Nephron progenitor cell (in vitro differentiated cells): ENCODE results near the gene TNS1.

Experiments used
- DNase-seq: peaks from one replicate; pipeline ENCODE4 v3.0.0; 2021
- H3K27ac Mint-ChIP-seq: 2 replicates; pipeline ENCODE4 v1.8.0; 2021; ENCODE audit warnings: mild to moderate bottlenecking, moderate library complexity, mixed read lengths
- H3K27me3 Mint-ChIP-seq: 2 replicates; pipeline ENCODE4 v1.8.0; 2021; ENCODE audit warnings: mild to moderate bottlenecking, low read depth, mixed read lengths; ENCODE audit not compliant: poor library complexity
- H3K36me3 Mint-ChIP-seq: 2 replicates; pipeline ENCODE4 v1.8.0; 2021; ENCODE audit warnings: low read depth, mixed read lengths
- H3K4me1 Mint-ChIP-seq: 2 replicates; pipeline ENCODE4 v1.8.0; 2021; ENCODE audit warnings: mixed read lengths
- H3K4me3 Mint-ChIP-seq: 2 replicates; pipeline ENCODE4 v1.8.0; 2021; ENCODE audit warnings: mild to moderate bottlenecking, moderate library complexity, mixed read lengths
- H3K9me3 Mint-ChIP-seq: 2 replicates; pipeline ENCODE4 v1.8.0; 2021; ENCODE audit warnings: mild to moderate bottlenecking, moderate library complexity, mixed read lengths
- TF ChIP-seq, protein P1 (sequence below): fragments of 200-600 bp; sonication (generic); IDR thresholded peaks from 2 replicates; pipeline ENCODE4 v1.5.0; 2021; ENCODE audit warnings: antibody characterized with exemption

Gene TNS1

DNA sequence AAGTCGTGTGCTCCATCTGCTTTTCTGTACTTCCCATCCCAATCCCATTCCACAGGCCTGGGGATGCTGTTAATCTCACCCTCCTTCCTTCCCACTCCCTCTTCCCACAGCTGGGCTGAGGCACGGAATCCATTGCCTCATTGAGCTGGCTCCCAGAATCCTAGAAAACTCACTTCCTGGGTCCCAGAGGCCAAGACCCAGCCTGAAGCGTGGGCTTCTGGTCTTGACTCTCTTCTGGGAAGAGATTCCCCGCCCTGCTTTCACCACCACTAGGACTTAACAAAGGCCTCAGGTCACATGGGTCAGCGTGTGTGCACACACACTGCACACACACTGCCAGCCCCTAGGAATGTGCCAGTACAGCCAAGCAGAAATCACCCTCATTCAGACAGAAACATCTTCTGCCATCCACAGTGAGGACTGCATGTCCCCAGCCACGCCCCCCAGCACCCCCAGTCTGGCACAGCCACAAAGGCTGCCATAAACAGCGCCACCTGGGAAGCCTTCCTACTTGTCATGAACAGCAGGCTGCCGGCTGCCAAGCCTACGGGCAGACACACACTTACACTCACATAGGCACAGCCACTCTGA lies 165.8 kb downstream of the TNS1 start:
- TF ChIP-seq, protein P1, sequence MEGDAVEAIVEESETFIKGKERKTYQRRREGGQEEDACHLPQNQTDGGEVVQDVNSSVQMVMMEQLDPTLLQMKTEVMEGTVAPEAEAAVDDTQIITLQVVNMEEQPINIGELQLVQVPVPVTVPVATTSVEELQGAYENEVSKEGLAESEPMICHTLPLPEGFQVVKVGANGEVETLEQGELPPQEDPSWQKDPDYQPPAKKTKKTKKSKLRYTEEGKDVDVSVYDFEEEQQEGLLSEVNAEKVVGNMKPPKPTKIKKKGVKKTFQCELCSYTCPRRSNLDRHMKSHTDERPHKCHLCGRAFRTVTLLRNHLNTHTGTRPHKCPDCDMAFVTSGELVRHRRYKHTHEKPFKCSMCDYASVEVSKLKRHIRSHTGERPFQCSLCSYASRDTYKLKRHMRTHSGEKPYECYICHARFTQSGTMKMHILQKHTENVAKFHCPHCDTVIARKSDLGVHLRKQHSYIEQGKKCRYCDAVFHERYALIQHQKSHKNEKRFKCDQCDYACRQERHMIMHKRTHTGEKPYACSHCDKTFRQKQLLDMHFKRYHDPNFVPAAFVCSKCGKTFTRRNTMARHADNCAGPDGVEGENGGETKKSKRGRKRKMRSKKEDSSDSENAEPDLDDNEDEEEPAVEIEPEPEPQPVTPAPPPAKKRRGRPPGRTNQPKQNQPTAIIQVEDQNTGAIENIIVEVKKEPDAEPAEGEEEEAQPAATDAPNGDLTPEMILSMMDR = no peak
- Mint-ChIP-seq H3K36me3 (peaks cover 15% of the 10 kb centered on the region), H3K4me3 (no peak overlapping the region)

DNA sequence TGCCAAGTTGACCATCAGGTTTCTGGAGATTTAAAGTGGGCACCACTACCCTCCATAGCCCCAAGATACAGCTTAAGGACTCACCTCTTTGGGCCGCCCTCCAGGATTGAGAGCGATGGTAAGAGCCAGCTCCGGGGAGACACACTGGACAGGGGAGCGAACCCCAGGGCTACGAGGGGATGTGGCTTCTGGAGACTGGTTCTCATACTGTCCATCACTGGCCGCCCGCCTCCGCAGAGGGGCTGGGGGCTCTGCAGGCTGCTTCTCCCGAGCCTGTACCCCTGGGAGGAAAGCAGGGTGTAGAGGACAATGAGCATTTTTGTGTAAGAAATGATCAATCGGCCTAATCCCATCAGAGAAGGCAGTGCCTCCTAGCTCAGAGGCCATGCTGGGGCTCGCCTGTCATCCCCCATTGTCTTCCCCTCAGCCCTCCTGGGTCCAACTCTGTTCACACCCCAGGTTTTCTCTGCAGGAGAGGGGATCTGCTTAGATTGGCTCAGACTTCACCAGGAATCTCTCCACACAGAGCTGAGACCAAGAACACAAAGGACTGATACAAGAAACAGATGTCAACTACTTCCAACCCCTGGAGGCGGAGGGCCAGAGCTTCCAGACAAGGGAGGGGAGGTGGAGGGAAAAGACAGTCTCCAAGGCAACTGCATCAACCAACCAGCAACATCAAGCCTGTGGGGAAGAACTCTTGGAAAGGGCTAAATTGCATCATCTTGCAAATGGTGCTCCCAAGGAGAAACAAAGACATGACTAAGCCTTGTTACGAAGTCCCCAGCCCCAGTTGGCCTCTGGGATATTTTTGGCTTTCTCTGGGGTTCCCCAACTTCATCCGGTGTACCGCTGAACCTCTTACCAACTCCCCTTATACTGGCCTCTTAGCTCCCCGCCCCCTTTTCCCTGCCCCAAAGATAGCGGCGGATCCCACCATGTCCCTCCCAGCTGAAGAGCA lies 166.6 kb downstream of the TNS1 start:
- Mint-ChIP-seq H3K27ac (peak overlapping the region; percentile 79), H3K36me3 (peaks cover 15% of the 10 kb centered on the region), H3K4me3 (no peak overlapping the region), H3K4me1 (peaks cover 62% of the 10 kb centered on the region), H3K9me3 (no peaks in the 10 kb centered on the region), H3K27me3 (peaks cover 3% of the 10 kb centered on the region)
- TF ChIP-seq, protein P1 = no peak
- no peak for DNase-seq

More for the DNA sequence above, 165.8 kb downstream of the TNS1 start:
- H3K27ac Mint-ChIP-seq = peak overlapping the region; percentile 50
- peaks cover 57% of the 10 kb centered on the region for H3K4me1 Mint-ChIP-seq
- peak; percentile 34 for DNase-seq
- H3K27me3 Mint-ChIP-seq = peaks cover 3% of the 10 kb centered on the region
- H3K9me3 Mint-ChIP-seq = no peaks in the 10 kb centered on the region

DNA sequence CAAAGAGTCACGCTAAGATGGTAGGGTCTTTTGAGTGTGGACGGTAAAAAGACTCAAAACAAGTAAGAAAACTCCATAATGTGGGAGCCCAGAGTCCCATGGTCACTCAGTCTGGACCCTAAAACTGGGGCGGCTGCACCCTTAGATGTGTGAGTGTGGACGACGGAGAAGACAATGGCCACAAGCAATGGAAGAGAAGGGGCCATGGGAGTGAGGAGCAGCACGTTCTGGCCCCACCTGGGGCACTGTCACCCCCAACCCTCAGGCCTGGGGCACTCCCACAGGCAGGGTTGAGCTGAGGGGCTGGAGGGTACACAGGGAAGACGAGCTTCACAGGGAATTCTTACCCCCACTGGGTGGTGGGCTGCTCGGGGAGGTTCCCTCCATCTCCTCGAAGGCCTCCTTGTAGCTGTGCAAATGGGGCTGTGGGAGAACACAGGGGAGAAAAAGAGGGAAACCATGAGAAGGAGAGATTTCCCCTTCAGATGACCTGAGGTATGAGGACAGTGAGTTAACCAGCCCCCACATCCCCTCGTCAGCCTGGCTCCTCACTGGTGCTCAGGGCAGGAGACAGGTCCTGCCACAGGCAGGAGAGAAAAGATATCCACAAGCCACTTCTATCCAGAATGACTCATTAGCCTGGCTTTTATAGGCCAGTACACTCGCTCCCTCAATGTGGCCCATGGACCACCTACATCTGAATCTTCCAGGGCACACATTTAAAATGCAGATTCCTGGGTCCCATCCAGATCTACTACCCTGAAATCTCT lies 167.9 kb downstream of the TNS1 start:
- no peak for DNase-seq
- Mint-ChIP-seq H3K9me3 (no peaks in the 10 kb centered on the region), H3K36me3 (peaks cover 15% of the 10 kb centered on the region), H3K27me3 (peaks cover 3% of the 10 kb centered on the region), H3K4me3 (no peak overlapping the region), H3K27ac (no peak overlapping the region), H3K4me1 (peaks cover 62% of the 10 kb centered on the region)
- TF ChIP-seq, protein P1 = no peak

DNA sequence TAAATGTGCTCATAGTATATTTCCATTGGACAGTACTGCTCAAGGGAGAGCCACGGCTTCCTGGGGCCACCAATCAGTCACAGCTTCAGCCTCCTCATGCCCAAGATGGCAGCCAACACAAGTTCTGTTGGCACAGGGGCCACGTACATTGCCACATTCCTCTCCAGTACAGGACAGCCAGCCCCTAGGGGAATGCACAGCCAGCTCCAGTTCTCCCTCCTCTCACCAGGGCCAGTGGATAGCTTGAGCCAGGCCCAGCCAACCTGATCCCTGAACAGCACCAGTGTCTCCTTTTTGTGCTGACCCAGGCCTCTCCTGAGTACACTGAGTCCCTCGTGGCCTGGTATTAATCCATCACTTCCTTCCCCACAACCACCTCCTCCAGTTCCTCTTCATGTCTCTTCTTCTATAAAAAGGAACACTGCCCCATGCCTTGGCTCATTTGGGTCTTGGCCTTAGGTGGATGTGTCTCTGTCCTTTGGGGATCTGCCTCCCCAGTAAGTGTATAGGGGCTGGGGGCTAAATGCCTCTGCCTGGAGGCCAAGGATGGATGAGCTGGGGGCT lies 168.7 kb downstream of the TNS1 start:
- H3K27me3 Mint-ChIP-seq = peaks cover 3% of the 10 kb centered on the region
- H3K27ac Mint-ChIP-seq = no peak overlapping the region
- no peak for DNase-seq
- H3K4me3 Mint-ChIP-seq = no peak overlapping the region
- TF ChIP-seq, protein P1 = no peak
- peaks cover 56% of the 10 kb centered on the region for H3K4me1 Mint-ChIP-seq
- H3K9me3 Mint-ChIP-seq = no peaks in the 10 kb centered on the region
- H3K36me3 Mint-ChIP-seq = peaks cover 15% of the 10 kb centered on the region

DNA sequence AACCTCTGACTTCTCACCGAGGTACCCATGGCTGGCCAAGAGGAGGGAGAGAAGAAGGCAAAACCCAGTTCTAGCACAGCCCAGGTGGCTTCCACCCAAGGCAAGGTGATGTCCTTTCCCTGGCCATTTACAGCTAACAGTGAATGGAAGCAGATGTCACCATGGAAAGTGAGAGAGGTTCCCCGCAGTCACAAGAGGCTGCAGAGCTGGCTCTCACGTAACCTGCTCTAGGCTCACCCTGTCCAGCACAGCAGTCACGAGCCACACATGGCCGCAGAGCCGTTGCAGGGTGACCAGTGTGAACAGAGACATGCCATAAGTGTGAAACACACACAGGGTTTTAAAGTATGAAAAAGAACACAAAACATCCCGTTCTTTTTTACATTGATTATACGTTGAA lies 169.4 kb downstream of the TNS1 start:
- Mint-ChIP-seq H3K4me3 (no peak overlapping the region), H3K36me3 (peaks cover 15% of the 10 kb centered on the region), H3K9me3 (no peaks in the 10 kb centered on the region), H3K27ac (peak overlapping the region; percentile 78), H3K27me3 (peaks cover 8% of the 10 kb centered on the region), H3K4me1 (peaks cover 50% of the 10 kb centered on the region)
- TF ChIP-seq, protein P1 = no peak
- no peak for DNase-seq
